NCI-H146 treated with DMSO at 0.1 percent for 48 hours (cell line): Measurements from ENCODE around the gene RTP3.
"Not testable (repeated sequence)": the region's sequence is repeated elsewhere in the genome, so short reads cannot be mapped to it uniquely, and the experiment has no call there.

ENCODE experiments used
- DNase-seq: peaks from one replicate; lab custom pipeline; 2025; ENCODE audit not compliant: unreplicated experiment; lab: John Stamatoyannopoulos, UW

RTP3 gene

GRCh38 chr3:46544771-46545503 is 47.2 kb downstream of the RTP3 start:
- no peak for DNase-seq

DNA sequence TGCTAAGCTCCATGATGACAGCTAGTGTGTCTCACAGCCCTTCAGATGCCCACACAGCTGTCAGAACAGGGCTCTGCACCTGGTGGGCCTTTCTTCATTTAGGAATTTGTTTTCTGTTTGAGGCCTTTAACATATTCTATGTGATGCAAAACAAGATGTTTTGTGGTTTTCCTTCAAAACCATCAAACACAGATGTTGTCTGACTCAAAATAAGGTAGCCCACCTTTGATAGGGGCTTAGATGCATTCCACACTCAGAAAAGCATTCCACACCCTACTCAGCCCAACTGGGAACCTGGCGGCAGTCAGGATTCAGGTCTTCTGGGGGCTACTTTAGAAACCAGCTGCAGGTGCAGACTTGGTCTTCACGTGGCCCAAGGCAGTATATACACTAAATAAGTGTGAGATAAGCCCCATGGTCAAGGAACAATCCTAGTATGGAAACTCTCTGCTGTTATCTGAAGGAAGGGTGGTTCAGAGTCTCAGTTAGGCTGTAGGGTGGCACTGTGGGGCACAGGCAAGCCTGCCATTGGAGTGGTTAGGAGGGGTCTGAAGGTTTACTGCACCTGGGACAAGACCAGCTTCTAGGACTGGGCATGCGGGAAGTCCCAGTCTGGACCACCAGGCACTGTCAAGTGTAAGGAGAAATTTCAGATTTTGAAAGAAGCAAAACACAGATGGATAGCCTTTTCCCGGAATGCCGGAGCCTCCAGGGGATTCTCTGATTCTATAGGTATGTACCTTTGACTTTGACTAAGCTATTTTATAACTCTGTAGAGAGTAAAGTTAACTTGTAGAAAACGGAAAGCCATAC is 48.2 kb downstream of the RTP3 start:
- no peak for DNase-seq

DNA sequence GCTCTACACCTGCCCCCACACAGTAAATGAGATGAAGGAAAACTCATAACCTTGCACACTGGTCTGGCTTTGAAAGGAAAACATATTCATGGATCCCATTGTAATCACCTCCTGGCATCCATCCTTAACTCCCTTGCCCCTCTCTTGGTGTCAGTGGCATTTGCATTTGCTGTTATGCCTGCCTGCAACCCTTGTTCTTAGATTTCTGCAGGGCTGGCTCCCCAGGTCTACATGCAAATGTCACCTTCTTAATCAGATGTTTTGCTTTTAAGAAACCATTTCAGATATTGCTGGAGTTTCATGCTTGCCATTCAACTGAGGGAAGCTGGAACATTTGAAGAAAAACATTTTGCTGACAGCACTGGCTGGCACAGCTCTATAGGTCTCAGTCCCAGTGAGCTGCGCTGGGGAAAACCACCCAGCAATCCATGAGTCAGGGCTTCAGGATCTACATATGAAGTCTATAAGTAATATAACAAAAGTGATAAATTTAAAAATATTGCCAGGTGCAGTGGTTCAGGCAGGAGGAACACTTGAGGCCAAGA is 49.2 kb downstream of the RTP3 start:
- no peak for DNase-seq

GRCh38 chr3:46548611-46549010 is 50.8 kb downstream of the RTP3 start:
- DNase-seq: not testable (repeated sequence)

- no peak for DNase-seq
These were observed 51.7 kb downstream of the RTP3 start for GRCh38 chr3:46549408-46549904.

DNA sequence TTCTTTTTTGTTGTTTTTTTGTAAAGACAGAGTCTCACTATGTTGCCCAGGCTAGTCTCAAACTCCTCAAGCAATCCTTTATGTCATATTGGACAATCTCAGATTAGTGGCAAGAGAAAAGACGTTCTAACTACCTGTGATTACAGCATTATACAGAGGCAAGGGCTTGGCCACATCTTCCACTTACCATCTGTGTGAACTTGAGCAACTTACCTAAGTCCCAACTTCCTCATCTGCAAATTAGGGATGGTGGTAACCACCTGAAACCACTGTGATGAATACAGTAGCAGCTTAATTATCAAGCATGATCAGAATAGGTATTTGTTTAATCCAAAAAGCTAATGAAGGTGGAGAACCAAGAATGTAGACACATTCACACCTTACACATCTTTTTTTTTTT is 52.2 kb downstream of the RTP3 start:
- DNase-seq: no peak
